ENCODE data around the gene VAPB.

- TF ChIP-seq CTCF (IDR thresholded peaks at IDR 0.05) (no peak), EP300 (IDR thresholded peaks at IDR 0.05) (no peak)
These were observed 48.2 kb upstream of the VAPB start for GRCh38 chr20:58340853-58341252.
